Nephron progenitor cell (in vitro differentiated cells): ENCODE results near the gene EIF2B1.

Experiments
- DNase-seq: peaks from one replicate; pipeline ENCODE4 v3.0.0; 2021
- H3K27ac Mint-ChIP-seq: 2 replicates; pipeline ENCODE4 v1.8.0; 2021; ENCODE audit warnings: mild to moderate bottlenecking, moderate library complexity, mixed read lengths
- H3K27me3 Mint-ChIP-seq: 2 replicates; pipeline ENCODE4 v1.8.0; 2021; ENCODE audit warnings: mild to moderate bottlenecking, low read depth, mixed read lengths; ENCODE audit not compliant: poor library complexity
- H3K36me3 Mint-ChIP-seq: 2 replicates; pipeline ENCODE4 v1.8.0; 2021; ENCODE audit warnings: low read depth, mixed read lengths
- H3K4me1 Mint-ChIP-seq: 2 replicates; pipeline ENCODE4 v1.8.0; 2021; ENCODE audit warnings: mixed read lengths
- H3K4me3 Mint-ChIP-seq: 2 replicates; pipeline ENCODE4 v1.8.0; 2021; ENCODE audit warnings: mild to moderate bottlenecking, moderate library complexity, mixed read lengths
- H3K9me3 Mint-ChIP-seq: 2 replicates; pipeline ENCODE4 v1.8.0; 2021; ENCODE audit warnings: mild to moderate bottlenecking, moderate library complexity, mixed read lengths
- TF ChIP-seq, protein P1 (sequence below): fragments of 200-600 bp; sonication (generic); IDR thresholded peaks from 2 replicates; pipeline ENCODE4 v1.5.0; 2021; ENCODE audit warnings: antibody characterized with exemption

EIF2B1 gene

DNA sequence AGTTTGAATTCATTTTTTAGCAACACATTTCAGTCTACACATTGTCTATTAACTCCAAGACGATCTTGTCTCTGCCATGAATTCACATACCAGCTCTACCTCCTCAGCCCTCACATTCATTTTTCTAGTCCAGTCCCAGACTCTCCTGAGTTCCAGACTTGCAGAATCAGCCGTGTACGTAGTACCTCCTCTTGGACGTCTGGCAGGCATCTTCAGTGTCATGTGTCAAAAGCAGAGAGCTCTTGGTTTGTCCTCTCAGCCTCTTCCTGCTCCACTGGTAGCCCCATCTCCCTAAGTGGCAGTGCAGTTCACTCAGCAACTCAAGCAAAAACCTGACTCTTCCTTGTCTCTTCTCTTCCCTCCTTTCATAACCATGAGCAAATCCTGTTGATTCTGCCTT, 22.9 kb upstream of the EIF2B1 start:
- no peak for DNase-seq
- Mint-ChIP-seq H3K4me1 (no peaks in the 10 kb centered on the region), H3K36me3 (peaks cover 38% of the 10 kb centered on the region), H3K9me3 (no peaks in the 10 kb centered on the region), H3K27me3 (no peaks in the 10 kb centered on the region), H3K4me3 (no peak overlapping the region), H3K27ac (no peak overlapping the region)
- TF ChIP-seq, protein P1, sequence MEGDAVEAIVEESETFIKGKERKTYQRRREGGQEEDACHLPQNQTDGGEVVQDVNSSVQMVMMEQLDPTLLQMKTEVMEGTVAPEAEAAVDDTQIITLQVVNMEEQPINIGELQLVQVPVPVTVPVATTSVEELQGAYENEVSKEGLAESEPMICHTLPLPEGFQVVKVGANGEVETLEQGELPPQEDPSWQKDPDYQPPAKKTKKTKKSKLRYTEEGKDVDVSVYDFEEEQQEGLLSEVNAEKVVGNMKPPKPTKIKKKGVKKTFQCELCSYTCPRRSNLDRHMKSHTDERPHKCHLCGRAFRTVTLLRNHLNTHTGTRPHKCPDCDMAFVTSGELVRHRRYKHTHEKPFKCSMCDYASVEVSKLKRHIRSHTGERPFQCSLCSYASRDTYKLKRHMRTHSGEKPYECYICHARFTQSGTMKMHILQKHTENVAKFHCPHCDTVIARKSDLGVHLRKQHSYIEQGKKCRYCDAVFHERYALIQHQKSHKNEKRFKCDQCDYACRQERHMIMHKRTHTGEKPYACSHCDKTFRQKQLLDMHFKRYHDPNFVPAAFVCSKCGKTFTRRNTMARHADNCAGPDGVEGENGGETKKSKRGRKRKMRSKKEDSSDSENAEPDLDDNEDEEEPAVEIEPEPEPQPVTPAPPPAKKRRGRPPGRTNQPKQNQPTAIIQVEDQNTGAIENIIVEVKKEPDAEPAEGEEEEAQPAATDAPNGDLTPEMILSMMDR, result no peak

DNA sequence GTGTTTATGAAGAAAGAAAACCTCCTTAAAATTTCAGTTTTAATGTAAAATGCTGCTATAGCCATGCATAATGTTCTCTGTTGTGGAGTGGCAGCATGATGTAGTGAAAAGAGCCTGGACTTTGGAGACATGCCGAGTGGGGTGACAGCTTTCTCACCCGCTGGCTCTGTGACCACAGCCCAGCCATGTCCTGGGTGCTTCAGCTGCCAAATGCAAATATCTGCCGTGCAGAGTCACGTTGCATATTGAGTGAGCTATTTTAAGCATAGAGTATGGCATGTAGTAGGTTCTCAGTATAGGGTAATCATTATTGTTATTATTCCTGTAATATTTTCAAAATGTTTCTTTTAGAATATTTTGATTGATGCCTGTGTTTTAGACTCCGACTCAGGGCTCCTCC, 21.9 kb upstream of the EIF2B1 start:
- H3K36me3 Mint-ChIP-seq, result peaks cover 39% of the 10 kb centered on the region
- no peak overlapping the region for H3K27ac Mint-ChIP-seq
- TF ChIP-seq, protein P1, result no peak
- H3K4me1 Mint-ChIP-seq, result no peaks in the 10 kb centered on the region
- H3K4me3 Mint-ChIP-seq, result no peak overlapping the region
- DNase-seq, result no peak
- no peaks in the 10 kb centered on the region for H3K27me3 Mint-ChIP-seq
- H3K9me3 Mint-ChIP-seq, result no peaks in the 10 kb centered on the region

DNA sequence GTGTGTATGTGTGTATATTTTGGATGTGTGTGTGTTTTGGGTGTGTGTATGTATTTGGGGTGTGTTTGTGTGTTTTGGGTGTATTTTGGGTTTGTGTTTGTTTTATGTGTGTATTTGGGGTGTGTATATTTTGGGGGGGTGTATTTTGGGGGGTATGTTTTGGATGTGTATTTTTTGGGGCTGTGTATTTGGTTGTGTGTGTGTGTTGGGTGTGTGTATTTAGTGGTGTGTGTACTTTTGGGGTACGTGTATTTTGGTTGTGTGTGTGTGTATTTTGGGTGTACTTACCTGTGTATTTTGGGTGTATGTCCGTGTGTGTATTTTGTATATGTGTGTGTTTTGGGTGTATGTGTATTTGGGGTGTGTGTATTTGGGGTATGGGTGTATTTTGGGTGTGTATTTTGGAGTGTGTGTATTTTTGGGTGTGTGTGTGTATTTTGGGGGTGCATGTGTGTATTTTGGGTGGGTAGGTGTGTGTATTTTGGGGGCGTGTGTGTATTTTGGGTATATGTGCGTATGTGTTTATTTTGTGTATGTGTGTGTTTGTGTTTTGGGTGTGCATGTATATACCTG, 20.7 kb upstream of the EIF2B1 start:
- H3K4me3 Mint-ChIP-seq, result no peak overlapping the region
- H3K27me3 Mint-ChIP-seq, result no peaks in the 10 kb centered on the region
- H3K9me3 Mint-ChIP-seq, result no peaks in the 10 kb centered on the region
- TF ChIP-seq, protein P1, result no peak
- peaks cover 32% of the 10 kb centered on the region for H3K36me3 Mint-ChIP-seq
- no peaks in the 10 kb centered on the region for H3K4me1 Mint-ChIP-seq
- no peak for DNase-seq
- H3K27ac Mint-ChIP-seq, result no peak overlapping the region

DNA sequence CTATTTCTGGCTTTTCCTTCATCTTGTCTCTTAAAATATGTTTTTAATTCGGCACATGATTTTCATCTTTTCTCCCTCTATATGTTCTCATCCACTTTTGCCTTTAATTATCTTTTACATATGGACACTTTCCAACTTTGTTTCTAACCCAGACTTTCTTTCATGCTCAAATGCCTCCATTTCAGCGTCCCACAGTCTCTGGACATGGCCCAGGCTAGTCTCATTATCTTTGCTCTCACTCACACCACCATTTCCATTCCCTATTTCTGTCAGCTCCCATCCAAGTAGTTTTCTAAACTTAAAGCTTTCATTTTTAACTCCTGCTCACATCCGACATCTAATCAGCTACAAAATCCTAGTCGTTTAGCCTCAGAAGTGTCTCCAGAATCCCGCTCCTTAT, 14.9 kb upstream of the EIF2B1 start:
- no peak for DNase-seq
- Mint-ChIP-seq H3K9me3 (no peaks in the 10 kb centered on the region), H3K4me1 (no peaks in the 10 kb centered on the region), H3K27ac (no peak overlapping the region), H3K4me3 (no peak overlapping the region), H3K36me3 (peaks cover 47% of the 10 kb centered on the region), H3K27me3 (no peaks in the 10 kb centered on the region)
- TF ChIP-seq, protein P1, result no peak

- Mint-ChIP-seq H3K4me1 (no peaks in the 10 kb centered on the region), H3K27me3 (no peaks in the 10 kb centered on the region), H3K4me3 (no peak overlapping the region)
Measured at GRCh38 chr12:123645878-123646277, 12.4 kb upstream of the EIF2B1 start.

GRCh38 chr12:123645380-123645779, 11.9 kb upstream of the EIF2B1 start:
- H3K36me3 Mint-ChIP-seq, result peaks cover 45% of the 10 kb centered on the region
- H3K4me3 Mint-ChIP-seq, result no peak overlapping the region
- no peak for DNase-seq
- TF ChIP-seq, protein P1, result no peak
- no peaks in the 10 kb centered on the region for H3K9me3 Mint-ChIP-seq
- H3K27ac Mint-ChIP-seq, result no peak overlapping the region
- no peaks in the 10 kb centered on the region for H3K4me1 Mint-ChIP-seq
- no peaks in the 10 kb centered on the region for H3K27me3 Mint-ChIP-seq

More at GRCh38 chr12:123645878-123646277, 12.4 kb upstream of the EIF2B1 start:
- no peak for DNase-seq
- H3K9me3 Mint-ChIP-seq, result no peaks in the 10 kb centered on the region
- TF ChIP-seq, protein P1, result no peak
- peaks cover 46% of the 10 kb centered on the region for H3K36me3 Mint-ChIP-seq
- no peak overlapping the region for H3K27ac Mint-ChIP-seq
